ENCODE measurements around the gene AMDHD2.

GRCh38 chr16:2489581-2489980 is 30.6 kb upstream of the AMDHD2 start:
- TF ChIP-seq, protein P1, sequence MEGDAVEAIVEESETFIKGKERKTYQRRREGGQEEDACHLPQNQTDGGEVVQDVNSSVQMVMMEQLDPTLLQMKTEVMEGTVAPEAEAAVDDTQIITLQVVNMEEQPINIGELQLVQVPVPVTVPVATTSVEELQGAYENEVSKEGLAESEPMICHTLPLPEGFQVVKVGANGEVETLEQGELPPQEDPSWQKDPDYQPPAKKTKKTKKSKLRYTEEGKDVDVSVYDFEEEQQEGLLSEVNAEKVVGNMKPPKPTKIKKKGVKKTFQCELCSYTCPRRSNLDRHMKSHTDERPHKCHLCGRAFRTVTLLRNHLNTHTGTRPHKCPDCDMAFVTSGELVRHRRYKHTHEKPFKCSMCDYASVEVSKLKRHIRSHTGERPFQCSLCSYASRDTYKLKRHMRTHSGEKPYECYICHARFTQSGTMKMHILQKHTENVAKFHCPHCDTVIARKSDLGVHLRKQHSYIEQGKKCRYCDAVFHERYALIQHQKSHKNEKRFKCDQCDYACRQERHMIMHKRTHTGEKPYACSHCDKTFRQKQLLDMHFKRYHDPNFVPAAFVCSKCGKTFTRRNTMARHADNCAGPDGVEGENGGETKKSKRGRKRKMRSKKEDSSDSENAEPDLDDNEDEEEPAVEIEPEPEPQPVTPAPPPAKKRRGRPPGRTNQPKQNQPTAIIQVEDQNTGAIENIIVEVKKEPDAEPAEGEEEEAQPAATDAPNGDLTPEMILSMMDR (IDR thresholded peaks at IDR 0.05; ENCODE audit: low read depth, low read length, missing input control), result no peak
- TF ChIP-seq FOXA2 (IDR thresholded peaks at IDR 0.05), result no peak
- no peak for TF ChIP-seq GABPA (IDR thresholded peaks at IDR 0.05 in 1 of 2, conservative IDR thresholded peaks at IDR 0.05 in 1 of 2)
- TF ChIP-seq RAD21 (IDR thresholded peaks at IDR 0.05), result no peak
- TF ChIP-seq MAX (IDR thresholded peaks at IDR 0.05), result no peak

Data from liver (tissue), 3 donors.